Vagina (tissue), 2 donors: Measurements from ENCODE around the gene WNT5A. TPM values are rescaled to one million over a fixed set of nuclear protein-coding genes. Genes with fewer than 3 reads are reported as not detected.

Experiments used
- DNase-seq, 2 donors: peaks; one replicate each; pipeline ENCODE4 v3.0.0-alpha.2; 2017; ENCODE audit errors: extremely low spot score in 2 of 2
- H3K27ac ChIP-seq: fragments of 200-600 bp; sonication (generic); one replicate; pipeline ENCODE4 v1.5.1; 2019
- H3K27me3 ChIP-seq: fragments of 200-600 bp; sonication (generic); one replicate; pipeline ENCODE4 v1.5.1; 2019
- H3K36me3 ChIP-seq, 2 donors: fragments of 200-600 bp; sonication (generic); one replicate each; pipeline ENCODE4 v1.5.1; 2017 to 2019
- H3K4me1 ChIP-seq: fragments of 200-600 bp; sonication (generic); one replicate; pipeline ENCODE4 v1.5.1; 2019
- H3K4me3 ChIP-seq, 2 donors: fragments of 200-600 bp; sonication (generic); 1 replicate in 1 of 2; 2 replicates in 1 of 2; pipeline ENCODE4 v1.5.1; 2016 to 2019
- H3K9me3 ChIP-seq: fragments of 200-600 bp; sonication (generic); one replicate; pipeline ENCODE4 v1.5.1; 2019
- CTCF ChIP-seq, 3 experiments: fragments of 450-650 bp in 2 of 3; fragments of 200-600 bp in 1 of 3; sonication (generic) in 1 of 3; IDR thresholded peaks; one replicate each; pipeline ENCODE4 v1.5.1; 2017 to 2019; ENCODE audit warnings: antibody characterized with exemption in 3 of 3, mild to moderate bottlenecking in 2 of 3, moderate library complexity in 2 of 3
- POLR2A ChIP-seq, 2 donors: fragments of 450-650 bp; IDR thresholded peaks; one replicate each; pipeline ENCODE4 v1.6.1; 2017; ENCODE audit warnings: antibody characterized with exemption in 2 of 2, mild to moderate bottlenecking in 2 of 2, moderate library complexity in 2 of 2
- POLR2AphosphoS5 ChIP-seq, 2 donors: sonication (generic); formaldehyde crosslinking; IDR thresholded peaks; one replicate each; pipeline ENCODE4 v1.9.0; 2017; ENCODE audit warnings: antibody characterized with exemption in 2 of 2, mild to moderate bottlenecking in 2 of 2, low read depth in 1 of 2; ENCODE audit not compliant: insufficient read depth in 1 of 2
- intact Hi-C: fragments of 100-400 bp; cut with DNase I; formaldehyde crosslinking; loops from one replicate; pipeline ENCODE4 v1.15.1; 2023
- total RNA-seq: library from RNA; depleted of rRNA; stranded (reverse); fragments of >200 nt; gene quantifications from one replicate; pipeline ENCODE4 v1.2.3, GENCODE V29; 2016

The WNT5A gene
- total RNA-seq, 1 donor from 2014 or later, result 52.3 TPM

GRCh38 chr3:55515550-55516246 lies 28.6 kb upstream of the WNT5A start:
- H3K9me3 ChIP-seq, result no peaks in the 10 kb centered on the region

GRCh38 chr3:55514962-55515361 lies 27.9 kb upstream of the WNT5A start:
- Histone ChIP-seq H3K27me3 (no peaks in the 10 kb centered on the region), H3K9me3 (no peaks in the 10 kb centered on the region), H3K4me1 (peaks cover 15% of the 10 kb centered on the region), H3K4me3 (no peak overlapping the region), H3K36me3 (no peaks in the 10 kb centered on the region), H3K27ac (no peak overlapping the region)
- intact Hi-C loops, result no loop called here
- DNase-seq, result no peak
- TF ChIP-seq POLR2A (IDR thresholded peaks at IDR 0.05) (no peak), CTCF (IDR thresholded peaks at IDR 0.05) (no peak), POLR2AphosphoS5 (IDR thresholded peaks at IDR 0.05; ENCODE audit: insufficient read depth in 1 of 2, low read depth in 1 of 2) (no peak)

More at GRCh38 chr3:55515550-55516246, 28.6 kb upstream of the WNT5A start:
- no peak for TF ChIP-seq CTCF (IDR thresholded peaks at IDR 0.05)
- TF ChIP-seq POLR2AphosphoS5 (IDR thresholded peaks at IDR 0.05; ENCODE audit: insufficient read depth in 1 of 2, low read depth in 1 of 2), result no peak
- no peak for TF ChIP-seq POLR2A (IDR thresholded peaks at IDR 0.05)
- intact Hi-C loops, result no loop called here
- Histone ChIP-seq H3K27me3 (no peaks in the 10 kb centered on the region), H3K36me3 (no peaks in the 10 kb centered on the region), H3K4me1 (peaks cover 15% of the 10 kb centered on the region), H3K27ac (no peak overlapping the region), H3K4me3 (no peak overlapping the region)
- no peak for DNase-seq

- H3K4me3 ChIP-seq, result no peak overlapping the region
- DNase-seq, result no peak
- intact Hi-C loops, result no loop called here
- TF ChIP-seq POLR2A (IDR thresholded peaks at IDR 0.05) (no peak), CTCF (IDR thresholded peaks at IDR 0.05) (no peak), POLR2AphosphoS5 (IDR thresholded peaks at IDR 0.05; ENCODE audit: insufficient read depth in 1 of 2, low read depth in 1 of 2) (no peak)
- H3K27me3 ChIP-seq, result no peaks in the 10 kb centered on the region
- H3K9me3 ChIP-seq, result no peaks in the 10 kb centered on the region
- peaks cover 15% of the 10 kb centered on the region for H3K4me1 ChIP-seq
- H3K36me3 ChIP-seq, result no peaks in the 10 kb centered on the region
- H3K27ac ChIP-seq, result no peak overlapping the region
Measured at GRCh38 chr3:55512571-55513343, 25.7 kb upstream of the WNT5A start.

- no peak for DNase-seq
- intact Hi-C loops, result no loop called here
- H3K4me1 ChIP-seq, result peaks cover 15% of the 10 kb centered on the region
Measured at GRCh38 chr3:55511895-55512570, 24.9 kb upstream of the WNT5A start.

More at GRCh38 chr3:55511895-55512570, 24.9 kb upstream of the WNT5A start:
- no peaks in the 10 kb centered on the region for H3K36me3 ChIP-seq
- no peaks in the 10 kb centered on the region for H3K9me3 ChIP-seq
- no peaks in the 10 kb centered on the region for H3K27me3 ChIP-seq
- TF ChIP-seq CTCF (IDR thresholded peaks at IDR 0.05), result no peak
- TF ChIP-seq POLR2A (IDR thresholded peaks at IDR 0.05), result no peak
- TF ChIP-seq POLR2AphosphoS5 (IDR thresholded peaks at IDR 0.05; ENCODE audit: insufficient read depth in 1 of 2, low read depth in 1 of 2), result no peak
- no peak overlapping the region for H3K27ac ChIP-seq
- no peak overlapping the region for H3K4me3 ChIP-seq
